ENCODE data around the gene TBCA. TPM values are rescaled to one million over a fixed set of nuclear protein-coding genes. Genes with fewer than 3 reads are reported as not detected.
A peak's percentile ranks its signal among the peaks of the same experiment; 100 is the strongest.

TBCA gene, protein sequence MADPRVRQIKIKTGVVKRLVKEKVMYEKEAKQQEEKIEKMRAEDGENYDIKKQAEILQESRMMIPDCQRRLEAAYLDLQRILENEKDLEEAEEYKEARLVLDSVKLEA
- 122 and 131 TPM in 2 replicates for total RNA-seq (2014; rRNA removed; shearing (Covaris generic))

- peak; percentile 86 for DNase-seq (ENCODE audit: low read depth)
These were observed at the start of gene TBCA for GRCh38 chr5:77775790-77776553. Gene TBCA (minus strand): TSS chr5:77776339. CDS start chr5:77776257, 82 bp downstream.

DNA sequence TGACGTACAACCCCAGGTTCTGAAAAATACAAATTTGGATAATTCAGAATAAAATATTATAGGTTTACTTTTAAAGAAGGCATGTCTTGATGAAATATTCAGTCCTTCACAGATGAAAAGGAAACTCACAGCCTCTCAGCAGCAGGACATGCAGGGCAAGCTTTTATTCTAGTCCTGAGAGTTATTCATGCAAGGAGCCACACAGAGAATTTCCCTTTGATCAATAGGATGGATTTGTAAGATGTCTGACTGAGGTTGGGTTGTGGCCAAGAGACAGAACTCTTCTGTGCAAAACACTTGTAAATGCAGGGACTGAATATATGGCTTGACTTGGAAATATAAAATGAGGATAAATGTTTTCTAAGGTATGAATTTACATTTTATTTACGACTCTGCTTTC, 48.8 kb upstream of the TBCA start:
- DNase-seq (ENCODE audit: low read depth) = no peak

GRCh38 chr5:77816686-77817085, 40.5 kb upstream of the TBCA start:
- DNase-seq (ENCODE audit: low read depth) = no peak

DNA sequence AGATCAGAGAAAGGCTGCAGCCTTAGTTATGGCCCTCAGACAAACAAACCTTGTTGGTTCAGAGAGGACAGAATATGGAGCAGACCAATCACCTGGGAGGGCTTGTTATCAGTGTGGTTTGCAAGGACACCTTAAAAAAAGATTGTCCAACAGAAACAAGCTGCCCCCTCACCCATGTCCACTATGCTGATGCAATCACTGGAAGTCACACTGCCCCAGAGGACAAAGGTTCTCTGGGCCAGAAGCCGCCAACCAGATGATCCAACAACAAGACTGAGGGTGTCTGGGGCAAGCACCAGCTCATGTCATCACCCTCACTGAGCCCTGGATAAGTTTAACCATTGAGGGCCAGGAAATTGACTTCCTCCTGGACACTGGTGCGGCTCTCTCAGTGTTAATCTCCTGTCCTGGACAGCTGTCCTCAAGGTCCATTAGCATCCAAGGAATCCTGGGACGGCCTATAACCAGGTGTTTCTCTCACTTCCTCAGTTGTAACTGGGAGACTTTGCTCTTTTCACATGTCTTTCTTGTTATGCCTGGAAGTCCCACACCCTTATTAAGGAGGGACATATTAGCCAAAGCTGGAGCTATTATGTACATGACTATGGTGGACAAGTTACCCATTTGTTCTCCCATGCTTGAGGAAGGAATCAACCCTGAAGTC, 36.9 kb upstream of the TBCA start:
- DNase-seq (ENCODE audit: low read depth) = no peak

- DNase-seq (ENCODE audit: low read depth) = peak; percentile 16
These were observed 30.2 kb upstream of the TBCA start for GRCh38 chr5:77806213-77806843.

DNA sequence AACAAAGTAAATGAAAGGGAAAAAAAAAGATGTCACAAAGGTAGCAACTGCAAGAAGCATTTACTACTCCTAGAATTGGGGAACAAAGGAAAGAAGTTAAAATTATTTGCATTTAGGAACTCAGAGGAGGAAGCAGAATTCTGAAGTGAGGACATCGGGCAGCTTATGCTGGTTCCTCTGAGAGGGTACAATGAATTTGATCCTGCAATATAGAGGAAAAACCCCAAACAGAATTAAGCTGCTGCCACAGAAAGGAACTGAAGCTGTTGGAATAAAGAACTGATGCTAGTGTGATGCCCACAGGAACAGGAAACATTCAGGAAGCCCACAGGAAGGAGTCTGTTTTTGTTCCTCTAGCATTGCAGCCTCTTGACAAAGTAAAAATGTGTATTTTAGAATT, 22.3 kb upstream of the TBCA start:
- no peak for DNase-seq (ENCODE audit: low read depth)

DNA sequence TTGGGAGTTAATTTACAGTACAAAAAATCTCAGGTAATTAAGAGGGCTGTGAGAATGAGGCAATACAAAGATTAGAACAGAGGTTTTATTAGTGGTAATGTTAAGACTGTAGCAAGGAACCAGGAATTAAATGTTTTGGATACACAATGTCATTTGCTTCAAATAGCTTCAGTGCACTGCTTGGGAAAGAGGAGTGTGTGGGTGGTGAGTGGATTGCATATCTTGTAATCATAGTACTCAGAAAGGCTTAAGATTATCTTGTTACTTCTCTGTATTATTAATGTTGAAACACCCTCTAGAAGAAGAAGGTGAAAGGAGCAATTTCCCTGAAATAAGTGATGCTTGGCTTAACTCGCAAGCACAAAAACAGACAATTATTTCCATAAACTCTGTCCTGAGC, 21.0 kb upstream of the TBCA start:
- no peak for DNase-seq (ENCODE audit: low read depth)

GRCh38 chr5:77795846-77796245, 19.7 kb upstream of the TBCA start:
- DNase-seq (ENCODE audit: low read depth) = no peak

GRCh38 chr5:77795268-77795667, 19.1 kb upstream of the TBCA start:
- no peak for DNase-seq (ENCODE audit: low read depth)

- DNase-seq (ENCODE audit: low read depth) = no peak
These were observed 15.8 kb upstream of the TBCA start for GRCh38 chr5:77791926-77792325.

DNA sequence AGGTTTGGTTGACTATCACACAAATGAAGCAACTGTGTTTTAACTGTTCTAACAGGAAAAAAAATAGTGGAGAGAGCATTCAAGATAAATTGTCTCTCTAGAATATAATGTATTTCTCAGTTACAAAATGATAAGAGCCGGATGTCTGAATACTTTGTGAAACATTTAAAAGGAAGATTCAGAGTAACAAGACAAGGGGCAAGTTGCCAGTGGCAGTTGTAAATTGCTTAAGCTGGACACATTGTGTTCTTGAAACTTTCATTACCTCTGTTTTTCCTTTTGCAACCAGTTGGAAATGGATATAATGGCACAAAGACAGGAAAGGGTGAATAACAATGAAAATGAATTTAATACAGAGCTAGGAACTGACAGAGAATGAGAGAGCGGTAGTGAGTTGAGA, 15.2 kb upstream of the TBCA start:
- DNase-seq (ENCODE audit: low read depth) = no peak

- DNase-seq (ENCODE audit: low read depth) = no peak
These were observed 9.1 kb upstream of the TBCA start for GRCh38 chr5:77785229-77785628.

GRCh38 chr5:77784735-77785134, 8.6 kb upstream of the TBCA start:
- no peak for DNase-seq (ENCODE audit: low read depth)

DNA sequence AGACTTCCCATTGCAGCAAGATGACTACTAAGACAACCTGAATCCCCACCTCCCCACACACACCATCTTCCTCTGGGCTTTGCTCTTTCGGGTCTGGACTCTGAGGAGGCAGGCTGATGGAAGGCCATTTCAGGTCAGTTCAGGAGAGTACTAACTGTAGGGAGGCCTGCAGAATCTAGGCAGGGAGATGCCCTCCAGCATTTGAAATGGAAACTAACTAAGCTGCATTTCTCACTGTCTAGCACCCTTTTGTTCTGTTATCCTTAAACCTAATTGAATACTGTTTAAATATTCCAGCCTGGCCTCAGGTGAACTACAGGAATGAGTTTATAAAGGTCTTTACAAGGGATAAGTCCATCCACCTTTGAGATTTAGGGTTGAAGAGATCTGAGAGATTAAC, 4.9 kb upstream of the TBCA start:
- DNase-seq (ENCODE audit: low read depth) = no peak

- DNase-seq (ENCODE audit: low read depth) = no peak
These were observed 2.8 kb upstream of the TBCA start for GRCh38 chr5:77778881-77779438.

DNA sequence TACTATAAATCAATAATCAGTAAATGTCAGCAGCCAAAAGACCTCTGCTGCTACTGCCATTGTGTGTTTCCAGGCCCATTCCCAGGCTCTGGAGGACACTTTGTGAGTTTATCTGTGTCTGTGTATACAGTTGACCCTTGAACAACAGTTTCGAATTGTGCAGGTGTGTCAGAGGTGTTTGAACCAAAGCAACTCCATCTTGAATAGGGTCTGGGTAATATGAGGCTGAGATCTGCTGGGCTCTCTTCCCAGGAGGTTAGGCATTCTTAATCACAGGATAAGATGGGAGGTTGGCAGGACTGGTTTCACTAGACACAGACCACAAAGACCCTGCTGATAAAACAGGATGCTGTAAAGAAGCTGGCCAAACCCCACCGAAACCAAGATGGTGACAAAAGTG, 2.3 kb upstream of the TBCA start:
- no peak for DNase-seq (ENCODE audit: low read depth)

DNA sequence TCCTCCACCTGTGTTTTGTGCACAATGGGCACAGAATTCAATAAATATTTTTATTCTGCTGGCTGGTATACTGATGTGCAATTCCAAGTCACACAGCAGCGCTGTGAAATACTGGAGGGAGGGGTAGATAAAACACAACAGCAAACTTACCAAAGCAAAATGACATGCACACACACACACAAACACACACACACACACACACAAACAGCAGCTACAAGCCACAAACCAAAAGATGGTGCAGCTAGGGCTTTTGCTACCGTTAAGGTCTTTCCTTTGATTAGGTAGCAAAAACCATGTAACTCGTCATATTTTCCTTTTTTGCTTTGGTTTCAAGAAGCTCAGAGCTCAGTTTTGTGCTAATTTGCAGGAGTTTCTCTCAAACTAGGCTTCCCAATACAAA, 1.8 kb upstream of the TBCA start:
- DNase-seq (ENCODE audit: low read depth) = no peak

GRCh38 chr5:77777281-77777892, 1.2 kb upstream of the TBCA start:
- DNase-seq (ENCODE audit: low read depth) = peak; percentile 22

DNA sequence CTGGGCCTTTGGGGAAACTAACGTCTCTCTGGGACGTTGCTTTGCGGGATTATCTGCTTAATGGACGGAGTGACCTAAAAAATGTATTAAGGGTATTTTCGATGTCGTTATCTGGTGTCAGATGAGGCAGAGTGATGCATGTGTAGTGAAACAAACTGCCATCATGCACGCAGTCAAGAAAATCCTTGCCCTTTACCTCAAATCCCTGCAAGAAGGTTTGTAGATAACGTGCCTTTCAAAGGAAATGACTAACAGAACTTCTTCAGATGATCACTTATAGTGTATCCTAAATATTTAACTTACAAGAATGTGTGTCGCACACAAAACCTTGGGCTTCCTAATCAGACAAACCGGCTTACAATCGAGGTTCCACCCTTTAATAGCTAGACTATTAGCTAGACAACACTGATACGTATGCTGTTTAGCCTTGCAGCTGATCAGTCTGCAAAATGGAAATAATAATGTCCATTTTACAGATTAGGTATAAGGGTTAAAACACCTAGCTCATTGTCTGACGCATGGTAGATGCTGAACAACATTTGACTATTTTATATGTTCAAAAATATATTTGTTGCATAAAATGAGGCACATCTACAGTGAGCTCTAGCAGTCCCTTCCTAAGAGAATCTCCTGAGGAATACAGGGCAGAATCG, 541 bp upstream of the TBCA start:
- DNase-seq (ENCODE audit: low read depth) = no peak

- DNase-seq (ENCODE audit: low read depth) = no peak
These were observed 954 bp downstream of the TBCA start for GRCh38 chr5:77774981-77775789.
